ENCODE measurements around the gene PNMA8B.
A peak's percentile ranks its signal among the peaks of the same experiment; 100 is the strongest.

The PNMA8B gene

DNA sequence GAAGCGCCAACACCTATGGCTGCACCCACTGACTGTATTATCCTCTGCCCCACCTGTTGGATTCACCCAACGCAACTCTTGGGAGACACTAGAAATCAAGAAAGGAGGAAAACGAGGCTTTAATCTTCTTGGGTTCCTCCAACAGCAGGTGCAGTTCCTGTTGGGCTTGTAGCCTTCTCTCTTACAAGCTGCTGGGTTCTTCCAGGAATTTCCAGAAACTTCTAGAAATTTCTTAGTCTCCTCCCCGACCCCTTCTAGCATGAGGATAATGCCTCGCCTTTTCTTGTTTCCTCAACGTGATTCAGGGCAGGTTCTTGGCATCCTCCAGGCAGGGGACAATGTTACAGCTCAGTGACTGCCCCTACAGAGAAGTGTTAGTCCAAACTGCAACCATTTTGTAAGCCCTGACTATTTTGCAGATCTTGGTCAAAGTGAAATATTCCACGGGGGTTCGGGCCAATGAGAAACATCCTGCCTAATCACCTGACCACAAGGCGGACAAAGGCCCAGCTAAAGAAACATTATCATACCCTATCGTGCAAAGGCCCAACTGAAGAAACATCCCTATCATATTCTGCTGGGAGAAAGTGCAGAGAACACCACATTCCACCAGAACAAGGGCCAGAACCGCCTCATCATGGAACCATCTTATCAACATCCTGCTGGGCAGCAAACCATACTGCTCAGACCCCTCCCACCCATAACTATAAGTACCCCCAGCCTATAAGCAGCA lies 23.7 kb downstream of the PNMA8B start:
- 70% methylated on average over 10 to 11 of the region's 11 CpGs for WGBS, 2 experiments (ENCODE audit: insufficient coverage in 2 of 2)
- Histone ChIP-seq H3K4me3 (ENCODE audit: extremely low read depth, insufficient read depth, low read length, poor library complexity, severe bottlenecking) (peak overlapping the region; percentile 57), H3K9me3 (ENCODE audit: control insufficient read depth, low read length) (no peaks in the 10 kb centered on the region), H3K27ac (ENCODE audit: low read depth, low read length, severe bottlenecking) (peak overlapping the region; percentile 87), H3K4me1 (ENCODE audit: control insufficient read depth, insufficient read depth, low read length, poor library complexity, severe bottlenecking) (peaks cover 14% of the 10 kb centered on the region), H3K36me3 (ENCODE audit: control insufficient read depth, insufficient read depth, low read length) (peaks cover 28% of the 10 kb centered on the region)

DNA sequence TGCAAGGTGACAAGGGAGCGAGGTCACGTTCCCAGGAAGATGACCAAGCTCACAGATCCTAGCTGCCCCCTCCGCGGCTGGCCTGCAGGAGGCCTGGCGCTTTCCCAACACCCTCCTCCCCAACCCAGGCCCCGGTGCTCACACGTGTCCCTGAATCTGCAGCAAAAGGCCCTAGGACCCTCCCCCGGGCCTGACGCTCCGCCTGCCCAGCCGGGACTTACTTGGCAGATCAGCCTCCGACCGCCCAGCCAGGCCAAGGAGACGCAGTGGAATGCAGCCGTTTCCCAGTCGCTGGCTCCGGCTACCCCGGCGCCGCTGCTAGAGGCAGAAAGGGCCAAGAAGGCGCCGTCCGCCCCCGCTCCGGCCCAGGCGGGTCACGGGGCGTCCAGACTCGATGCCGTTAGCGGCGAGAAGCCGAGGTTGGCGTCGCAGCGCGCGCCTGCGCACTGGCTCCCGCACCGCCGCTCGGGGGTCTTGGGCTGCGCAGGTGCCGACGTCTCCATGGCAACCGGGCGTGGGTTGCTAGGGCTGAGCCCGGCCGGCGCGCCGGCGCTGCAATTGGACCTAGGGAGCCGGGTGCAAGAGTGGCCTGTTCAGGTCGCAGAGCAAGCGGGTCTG lies 24.4 kb downstream of the PNMA8B start, which contains the start of gene PNMA8A:
TSS of gene PNMA8A (minus strand) at position 448 of the 618 bp plus-strand sequence. CDS start 528 bp downstream, outside the sequence.
- Histone ChIP-seq H3K27ac (ENCODE audit: low read depth, low read length, severe bottlenecking) (peak within 1 kb of the TSS; percentile 87), H3K36me3 (ENCODE audit: control insufficient read depth, insufficient read depth, low read length) (peaks cover 33% of the 10 kb centered on the region)
- WGBS, 2 experiments (ENCODE audit: insufficient coverage in 2 of 2), result 1 to 2% methylated on average over 45 to 56 of the region's 57 CpGs

GRCh38 chr19:46470376-46470775 lies 25.3 kb downstream of the PNMA8B start:
- Histone ChIP-seq H3K4me3 (ENCODE audit: extremely low read depth, insufficient read depth, low read length, poor library complexity, severe bottlenecking) (peak overlapping the region; percentile 57), H3K27ac (ENCODE audit: low read depth, low read length, severe bottlenecking) (no peak overlapping the region), H3K36me3 (ENCODE audit: control insufficient read depth, insufficient read depth, low read length) (peaks cover 33% of the 10 kb centered on the region), H3K4me1 (ENCODE audit: control insufficient read depth, insufficient read depth, low read length, poor library complexity, severe bottlenecking) (peaks cover 14% of the 10 kb centered on the region), H3K9me3 (ENCODE audit: control insufficient read depth, low read length) (no peaks in the 10 kb centered on the region)
- 81 to 86% methylated on average over 7 of the region's 10 CpGs for WGBS, 2 experiments (ENCODE audit: insufficient coverage in 2 of 2)

More for the DNA sequence above, 24.4 kb downstream of the PNMA8B start, which contains the start of gene PNMA8A:
- Histone ChIP-seq H3K4me3 (ENCODE audit: extremely low read depth, insufficient read depth, low read length, poor library complexity, severe bottlenecking) (peak within 1 kb of the TSS; percentile 57), H3K9me3 (ENCODE audit: control insufficient read depth, low read length) (no peaks in the 10 kb centered on the region), H3K4me1 (ENCODE audit: control insufficient read depth, insufficient read depth, low read length, poor library complexity, severe bottlenecking) (peaks cover 14% of the 10 kb centered on the region)

DNA sequence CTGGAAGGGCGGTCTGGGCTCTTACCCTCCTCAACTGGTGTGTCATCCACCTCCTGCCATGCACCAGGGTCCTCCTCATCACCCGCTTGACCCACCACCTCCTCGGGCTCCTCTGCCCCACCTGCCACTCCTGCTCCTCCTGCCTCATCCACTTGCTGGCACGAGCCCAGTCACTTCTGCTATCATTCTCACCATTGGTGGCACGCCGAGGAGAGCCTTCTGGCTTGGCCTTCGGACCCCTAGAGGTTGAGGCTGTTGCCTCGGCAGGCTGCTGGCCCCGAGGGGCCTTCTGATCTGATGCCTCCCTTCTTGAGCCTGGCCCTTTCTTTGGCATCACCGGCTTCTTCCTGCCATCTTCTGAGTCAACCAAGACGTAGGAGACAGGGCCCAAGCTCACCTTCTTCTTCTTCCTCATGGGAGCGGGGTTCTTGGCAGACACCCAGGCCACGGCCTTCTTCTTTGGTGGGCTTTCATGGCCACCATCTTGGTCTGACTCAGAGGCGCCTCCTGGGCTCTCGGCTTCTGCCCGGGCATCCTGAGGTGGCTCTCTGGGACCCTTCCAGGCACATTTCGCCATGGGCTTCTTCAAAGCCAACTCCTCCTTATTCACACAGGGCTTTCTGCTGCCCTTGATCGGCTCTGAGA lies 26.0 kb downstream of the PNMA8B start:
- WGBS, 2 experiments (ENCODE audit: insufficient coverage in 2 of 2), result 98% methylated on average over 11 to 17 of the region's 18 CpGs
- Histone ChIP-seq H3K4me3 (ENCODE audit: extremely low read depth, insufficient read depth, low read length, poor library complexity, severe bottlenecking) (no peak overlapping the region), H3K27ac (ENCODE audit: low read depth, low read length, severe bottlenecking) (no peak overlapping the region), H3K4me1 (ENCODE audit: control insufficient read depth, insufficient read depth, low read length, poor library complexity, severe bottlenecking) (peaks cover 14% of the 10 kb centered on the region), H3K9me3 (ENCODE audit: control insufficient read depth, low read length) (no peaks in the 10 kb centered on the region), H3K36me3 (ENCODE audit: control insufficient read depth, insufficient read depth, low read length) (peaks cover 33% of the 10 kb centered on the region)

DNA sequence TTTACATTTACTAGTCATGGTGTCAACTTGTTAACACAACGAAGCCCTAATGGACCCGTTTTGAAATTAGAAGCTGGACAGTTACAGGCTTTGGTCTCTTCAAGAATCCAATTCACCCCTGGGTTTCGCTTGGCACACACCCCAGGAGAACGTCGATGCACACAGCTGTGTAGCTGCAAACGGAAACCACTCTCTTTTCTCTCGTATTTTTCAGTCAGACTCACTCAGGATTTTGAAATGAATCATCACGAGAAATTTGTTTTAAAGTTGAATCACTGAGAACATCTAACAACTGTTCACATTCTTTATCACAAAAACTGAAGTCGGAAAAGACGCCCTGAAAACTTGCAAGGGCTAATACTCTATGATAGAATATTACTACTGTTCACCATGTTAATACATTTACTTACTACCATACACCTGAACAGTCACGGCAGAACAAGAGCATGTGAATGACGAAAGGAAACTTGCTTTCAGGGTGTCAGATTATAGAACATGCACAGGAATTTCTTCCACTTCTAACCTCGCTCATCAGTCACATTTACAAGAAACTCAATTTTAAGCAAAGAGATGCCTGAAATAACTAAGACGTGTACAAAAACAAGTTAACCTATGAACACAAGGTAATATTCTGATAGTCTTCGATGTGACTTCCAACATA lies 29.0 kb downstream of the PNMA8B start:
- Histone ChIP-seq H3K4me1 (ENCODE audit: control insufficient read depth, insufficient read depth, low read length, poor library complexity, severe bottlenecking) (peaks cover 8% of the 10 kb centered on the region), H3K4me3 (ENCODE audit: extremely low read depth, insufficient read depth, low read length, poor library complexity, severe bottlenecking) (no peak overlapping the region), H3K36me3 (ENCODE audit: control insufficient read depth, insufficient read depth, low read length) (peaks cover 36% of the 10 kb centered on the region), H3K27ac (ENCODE audit: low read depth, low read length, severe bottlenecking) (no peak overlapping the region), H3K9me3 (ENCODE audit: control insufficient read depth, low read length) (no peaks in the 10 kb centered on the region)
- WGBS, 2 experiments (ENCODE audit: insufficient coverage in 2 of 2), result 92 to 97% methylated on average over 12 of the region's 15 CpGs

GRCh38 chr19:46463516-46463915 lies 32.2 kb downstream of the PNMA8B start:
- 100% methylated on average over 4 of the region's 7 CpGs; no CpG with 5 or more reads in 1 of the 2 experiments for WGBS, 2 experiments (ENCODE audit: insufficient coverage in 2 of 2)
- H3K9me3 ChIP-seq (ENCODE audit: control insufficient read depth, low read length), result no peaks in the 10 kb centered on the region
- H3K4me3 ChIP-seq (ENCODE audit: extremely low read depth, insufficient read depth, low read length, poor library complexity, severe bottlenecking), result no peak overlapping the region
- H3K4me1 ChIP-seq (ENCODE audit: control insufficient read depth, insufficient read depth, low read length, poor library complexity, severe bottlenecking), result no peaks in the 10 kb centered on the region
- H3K36me3 ChIP-seq (ENCODE audit: control insufficient read depth, insufficient read depth, low read length), result peaks cover 21% of the 10 kb centered on the region
- no peak overlapping the region for H3K27ac ChIP-seq (ENCODE audit: low read depth, low read length, severe bottlenecking)

DNA sequence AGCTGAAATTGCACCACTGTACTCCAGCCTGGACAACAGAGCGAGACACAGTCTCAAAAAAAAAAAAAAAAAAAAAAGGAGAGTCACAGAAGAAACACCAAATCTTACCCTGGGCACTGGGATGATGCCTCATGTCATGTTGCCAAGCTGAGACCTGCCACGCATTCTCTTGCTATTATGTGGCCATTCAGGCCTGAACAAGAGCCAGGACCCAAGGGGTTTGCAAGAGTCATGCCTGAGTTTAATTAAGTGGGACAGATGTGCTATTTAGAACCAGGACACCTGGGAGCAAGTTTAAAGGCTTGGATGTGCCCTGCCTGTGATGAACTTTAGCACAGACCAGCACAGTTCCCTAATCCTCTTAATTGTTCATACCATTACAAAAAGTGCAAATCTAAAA lies 34.1 kb downstream of the PNMA8B start:
- Histone ChIP-seq H3K9me3 (ENCODE audit: control insufficient read depth, low read length) (no peaks in the 10 kb centered on the region), H3K36me3 (ENCODE audit: control insufficient read depth, insufficient read depth, low read length) (peaks cover 3% of the 10 kb centered on the region)
- WGBS, 2 experiments (ENCODE audit: insufficient coverage in 2 of 2), result 100% methylated on average over 1 of the region's 2 CpGs

GRCh38 chr19:46460981-46461380 lies 34.7 kb downstream of the PNMA8B start:
- Histone ChIP-seq H3K4me1 (ENCODE audit: control insufficient read depth, insufficient read depth, low read length, poor library complexity, severe bottlenecking) (no peaks in the 10 kb centered on the region), H3K4me3 (ENCODE audit: extremely low read depth, insufficient read depth, low read length, poor library complexity, severe bottlenecking) (no peak overlapping the region), H3K36me3 (ENCODE audit: control insufficient read depth, insufficient read depth, low read length) (peaks cover 2% of the 10 kb centered on the region), H3K27ac (ENCODE audit: low read depth, low read length, severe bottlenecking) (no peak overlapping the region), H3K9me3 (ENCODE audit: control insufficient read depth, low read length) (no peaks in the 10 kb centered on the region)
- 83 to 90% methylated on average over 1 of the region's 1 CpG for WGBS, 2 experiments (ENCODE audit: insufficient coverage in 2 of 2)

More for the DNA sequence above, 34.1 kb downstream of the PNMA8B start:
- Histone ChIP-seq H3K4me3 (ENCODE audit: extremely low read depth, insufficient read depth, low read length, poor library complexity, severe bottlenecking) (no peak overlapping the region), H3K4me1 (ENCODE audit: control insufficient read depth, insufficient read depth, low read length, poor library complexity, severe bottlenecking) (no peaks in the 10 kb centered on the region), H3K27ac (ENCODE audit: low read depth, low read length, severe bottlenecking) (no peak overlapping the region)

- H3K4me3 ChIP-seq (ENCODE audit: extremely low read depth, insufficient read depth, low read length, poor library complexity, severe bottlenecking), result no peak overlapping the region
- peaks cover 2% of the 10 kb centered on the region for H3K36me3 ChIP-seq (ENCODE audit: control insufficient read depth, insufficient read depth, low read length)
- no peak overlapping the region for H3K27ac ChIP-seq (ENCODE audit: low read depth, low read length, severe bottlenecking)
- no peaks in the 10 kb centered on the region for H3K9me3 ChIP-seq (ENCODE audit: control insufficient read depth, low read length)
- 63 to 89% methylated on average over 1 of the region's 2 CpGs for WGBS, 2 experiments (ENCODE audit: insufficient coverage in 2 of 2)
- H3K4me1 ChIP-seq (ENCODE audit: control insufficient read depth, insufficient read depth, low read length, poor library complexity, severe bottlenecking), result no peaks in the 10 kb centered on the region
Observed at GRCh38 chr19:46460055-46460454, 35.6 kb downstream of the PNMA8B start.

- no peaks in the 10 kb centered on the region for H3K9me3 ChIP-seq (ENCODE audit: control insufficient read depth, low read length)
- no CpG with 5 or more reads among the region's 5 CpGs for WGBS, 2 experiments (ENCODE audit: insufficient coverage in 2 of 2)
- no peak overlapping the region for H3K4me3 ChIP-seq (ENCODE audit: extremely low read depth, insufficient read depth, low read length, poor library complexity, severe bottlenecking)
- no peak overlapping the region for H3K27ac ChIP-seq (ENCODE audit: low read depth, low read length, severe bottlenecking)
- no peaks in the 10 kb centered on the region for H3K36me3 ChIP-seq (ENCODE audit: control insufficient read depth, insufficient read depth, low read length)
- no peaks in the 10 kb centered on the region for H3K4me1 ChIP-seq (ENCODE audit: control insufficient read depth, insufficient read depth, low read length, poor library complexity, severe bottlenecking)
Observed at GRCh38 chr19:46456930-46457329, 38.7 kb downstream of the PNMA8B start.

All from mesodermal cell (in vitro differentiated cells).